Caco-2 (cell line): ENCODE measurements around the gene EDN2. TPM values are rescaled to one million over a fixed set of nuclear protein-coding genes. Genes with fewer than 3 reads are reported as not detected.

Experiments used
- BruUV-seq: library from RNA; stranded (reverse); fragments of 400-500 nt; replicated peaks from 2 replicates; lab custom pipeline; 2021; lab: Mats Ljungman, UMichigan
- CTCF ChIA-PET: fragments of 300-600 bp; sonication (Branson Sonifier 250); formaldehyde crosslinking; loops from one replicate; lab custom pipeline; 2022; ENCODE audit warnings: antibody characterized with exemption; lab: Charles Lee
- POLR2A ChIA-PET: fragments of 300-600 bp; sonication (Branson Sonifier 250); formaldehyde crosslinking; loops from one replicate; lab custom pipeline; 2022; ENCODE audit warnings: antibody characterized with exemption; lab: Charles Lee
- DNase-seq, 2 experiments: peaks; one replicate each; pipeline versions ENCODE4 v3.0.0 to v3.0.0-alpha.2; 2020 to 2022
- H3K27me3 ChIP-seq: replicated peaks from 2 replicates; pipeline ENCODE4 v1.6.0; 2011; ENCODE audit warnings: low read length; ENCODE audit not compliant: control insufficient read depth, insufficient read depth
- H3K36me3 ChIP-seq: 2 replicates; pipeline ENCODE4 v1.5.1; 2011; ENCODE audit warnings: low read length; ENCODE audit not compliant: control insufficient read depth, insufficient read depth
- H3K4me1 ChIP-seq: fragments of 250-450 bp; sonication (Bioruptor Pico); 2 replicates; pipeline ENCODE4 v1.5.1; 2020; ENCODE audit warnings: mild to moderate bottlenecking
- H3K4me3 ChIP-seq: 2 replicates; pipeline ENCODE4 v1.5.1; 2011; ENCODE audit warnings: low read depth, mild to moderate bottlenecking, control low read depth, low read length
- H3K9me3 ChIP-seq: fragments of 250-450 bp; sonication (Bioruptor Pico); 2 replicates; pipeline ENCODE4 v1.5.1; 2020; ENCODE audit warnings: mild to moderate bottlenecking, moderate library complexity
- H3K27ac Mint-ChIP-seq: one replicate; pipeline ENCODE4 v1.8.0; 2022; ENCODE audit warnings: mixed read lengths; ENCODE audit not compliant: unreplicated experiment
- H3K27me3 Mint-ChIP-seq: one replicate; pipeline ENCODE4 v1.8.0; 2022; ENCODE audit warnings: mixed read lengths; ENCODE audit not compliant: insufficient read depth, unreplicated experiment
- H3K36me3 Mint-ChIP-seq: one replicate; pipeline ENCODE4 v1.8.0; 2022; ENCODE audit warnings: mild to moderate bottlenecking, mixed read lengths; ENCODE audit not compliant: insufficient read depth, unreplicated experiment
- H3K4me1 Mint-ChIP-seq: one replicate; pipeline ENCODE4 v1.8.0; 2022; ENCODE audit warnings: low read depth, mixed read lengths; ENCODE audit not compliant: unreplicated experiment
- H3K4me3 Mint-ChIP-seq: one replicate; pipeline ENCODE4 v1.8.0; 2022; ENCODE audit warnings: mild to moderate bottlenecking, moderate library complexity, mixed read lengths; ENCODE audit not compliant: unreplicated experiment
- H3K9me3 Mint-ChIP-seq: one replicate; pipeline ENCODE4 v1.8.0; 2022; ENCODE audit warnings: mixed read lengths; ENCODE audit not compliant: unreplicated experiment
- CTCF ChIP-seq, 2 experiments: fragments of 200-600 bp in 1 of 2; IDR thresholded peaks; 1 replicate in 1 of 2; 2 replicates in 1 of 2; pipeline versions ENCODE4 v1.5.1 to v1.8.0; 2011 to 2022; ENCODE audit warnings: antibody characterized with exemption in 1 of 2, control low read depth in 1 of 2, inconsistent platforms in 1 of 2, low read depth in 1 of 2, low read length in 1 of 2, mild to moderate bottlenecking in 1 of 2, moderate library complexity in 1 of 2; ENCODE audit not compliant: insufficient read depth in 1 of 2, severe bottlenecking in 1 of 2, unreplicated experiment in 1 of 2
- intact Hi-C: fragments of 100-400 bp; cut with micrococcal nuclease; formaldehyde crosslinking; loops from one replicate; pipeline ENCODE4 v1.10.0; 2022; ENCODE audit not compliant: unreplicated experiment
- total RNA-seq: library from RNA; stranded (reverse); gene quantifications from 2 replicates; pipeline ENCODE4 v1.2.3, GENCODE V29; 2022

Gene EDN2
- total RNA-seq, 1 experiment from 2014 or later: not detected

- Mint-ChIP-seq H3K36me3 (no peaks in the 10 kb centered on the region), H3K9me3 (no peaks in the 10 kb centered on the region), H3K4me3 (no peak overlapping the region), H3K27me3 (no peaks in the 10 kb centered on the region), H3K4me1 (no peaks in the 10 kb centered on the region), H3K27ac (no peak overlapping the region)
- intact Hi-C loops: no loop called here
- no peaks in the 10 kb centered on the region for H3K4me1 ChIP-seq
- no peaks in the 10 kb centered on the region for H3K9me3 ChIP-seq
- no peak overlapping the region for H3K4me3 ChIP-seq
- BruUV-seq: no TSS peak
- ChIA-PET POLR2A (no interaction called here), CTCF (no interaction called here)
- no peak for TF ChIP-seq CTCF (IDR thresholded peaks at IDR 0.05; ENCODE audit: insufficient read depth in 1 of 2, low read depth in 1 of 2, low read length in 1 of 2, severe bottlenecking in 1 of 2, unreplicated experiment in 1 of 2)
- no peak for DNase-seq
- H3K36me3 ChIP-seq: no peaks in the 10 kb centered on the region
- no peaks in the 10 kb centered on the region for H3K27me3 ChIP-seq
Observed at GRCh38 chr1:41456847-41457540, 27.5 kb downstream of the EDN2 start.

GRCh38 chr1:41455479-41456332 lies 28.8 kb downstream of the EDN2 start:
- Histone ChIP-seq H3K27me3 (no peaks in the 10 kb centered on the region), H3K4me1 (no peaks in the 10 kb centered on the region), H3K36me3 (no peaks in the 10 kb centered on the region), H3K4me3 (no peak overlapping the region), H3K9me3 (no peaks in the 10 kb centered on the region)
- intact Hi-C loops: no loop called here
- CTCF ChIA-PET: no interaction called here
- Mint-ChIP-seq H3K4me3 (no peak overlapping the region), H3K36me3 (no peaks in the 10 kb centered on the region), H3K9me3 (no peaks in the 10 kb centered on the region), H3K27ac (no peak overlapping the region), H3K4me1 (peaks cover under 1% of the 10 kb centered on the region), H3K27me3 (no peaks in the 10 kb centered on the region)
- TF ChIP-seq CTCF (IDR thresholded peaks at IDR 0.05; ENCODE audit: insufficient read depth in 1 of 2, low read depth in 1 of 2, low read length in 1 of 2, severe bottlenecking in 1 of 2, unreplicated experiment in 1 of 2): no peak
- POLR2A ChIA-PET: no interaction called here
- BruUV-seq: no TSS peak
- DNase-seq: no peak

GRCh38 chr1:41454406-41454805 lies 30.1 kb downstream of the EDN2 start:
- Histone ChIP-seq H3K36me3 (no peaks in the 10 kb centered on the region), H3K9me3 (no peaks in the 10 kb centered on the region), H3K4me3 (no peak overlapping the region), H3K27me3 (no peaks in the 10 kb centered on the region), H3K4me1 (no peaks in the 10 kb centered on the region)
- no TSS peak for BruUV-seq
- CTCF ChIA-PET: no interaction called here
- Mint-ChIP-seq H3K27me3 (no peaks in the 10 kb centered on the region), H3K4me1 (peaks cover 13% of the 10 kb centered on the region), H3K36me3 (no peaks in the 10 kb centered on the region), H3K4me3 (no peak overlapping the region), H3K9me3 (no peaks in the 10 kb centered on the region), H3K27ac (no peak overlapping the region)
- intact Hi-C loops: no loop called here
- TF ChIP-seq CTCF (IDR thresholded peaks at IDR 0.05; ENCODE audit: insufficient read depth in 1 of 2, low read depth in 1 of 2, low read length in 1 of 2, severe bottlenecking in 1 of 2, unreplicated experiment in 1 of 2): no peak
- POLR2A ChIA-PET: no interaction called here
- no peak for DNase-seq
